ENCODE results near the gene TBCD.

GRCh38 chr17:82775001-82775823 is 23.3 kb downstream of the TBCD start:
- TF ChIP-seq CTCF (conservative IDR thresholded peaks at IDR 0.05; ENCODE audit: low read depth, low read length) = peak; percentile 93
- TF ChIP-seq EZH2phosphoT487 (IDR thresholded peaks at IDR 0.05; ENCODE audit: borderline replicate concordance, low read length) = no peak
